ENCODE results near the gene ADGRD1.
"Not testable (repeated sequence)": the region's sequence is repeated elsewhere in the genome, so short reads cannot be mapped to it uniquely, and the experiment has no call there.

ADGRD1 gene

DNA sequence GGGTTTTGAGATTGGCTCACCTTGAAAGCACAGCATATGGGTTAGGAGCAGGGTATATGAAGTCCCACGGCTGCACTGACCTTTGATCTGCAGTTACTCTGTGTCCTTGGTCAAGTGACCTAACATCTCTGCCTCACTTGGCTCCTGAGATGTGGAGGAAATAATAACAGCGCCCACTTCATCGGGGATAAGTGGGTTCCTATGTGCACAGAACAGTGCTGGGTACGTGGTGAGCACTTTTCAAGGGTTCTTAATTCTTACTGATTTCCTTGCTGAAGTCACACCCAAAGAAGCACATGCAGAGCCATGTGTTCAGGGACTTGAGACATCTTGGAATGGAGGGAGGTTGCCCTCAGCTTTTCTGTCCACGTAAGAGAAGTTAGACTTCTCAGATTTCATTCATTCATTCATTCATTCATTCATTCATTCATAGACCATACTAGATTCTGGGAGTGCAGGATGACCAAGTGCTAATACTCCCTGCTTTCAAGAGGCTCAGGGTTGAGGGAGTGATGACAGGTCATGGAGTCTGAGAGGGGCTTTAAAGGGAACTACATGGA lies 39.4 kb downstream of the ADGRD1 start:
- no peaks in the 10 kb centered on the region for H3K4me1 ChIP-seq (ENCODE audit: control insufficient read depth, insufficient read depth, low read length)
- H3K27me3 ChIP-seq (ENCODE audit: control insufficient read depth, insufficient read depth, low read length) = peaks cover 2% of the 10 kb centered on the region
- H3K4me3 ChIP-seq (ENCODE audit: low read depth, low read length) = no peak overlapping the region
- H3K9ac ChIP-seq (ENCODE audit: low read depth, low read length) = no peak overlapping the region
- no peaks in the 10 kb centered on the region for H3K36me3 ChIP-seq (ENCODE audit: control insufficient read depth, insufficient read depth, low read length)
- no peaks in the 10 kb centered on the region for H3K9me3 ChIP-seq (ENCODE audit: control insufficient read depth, insufficient read depth, low read length)

DNA sequence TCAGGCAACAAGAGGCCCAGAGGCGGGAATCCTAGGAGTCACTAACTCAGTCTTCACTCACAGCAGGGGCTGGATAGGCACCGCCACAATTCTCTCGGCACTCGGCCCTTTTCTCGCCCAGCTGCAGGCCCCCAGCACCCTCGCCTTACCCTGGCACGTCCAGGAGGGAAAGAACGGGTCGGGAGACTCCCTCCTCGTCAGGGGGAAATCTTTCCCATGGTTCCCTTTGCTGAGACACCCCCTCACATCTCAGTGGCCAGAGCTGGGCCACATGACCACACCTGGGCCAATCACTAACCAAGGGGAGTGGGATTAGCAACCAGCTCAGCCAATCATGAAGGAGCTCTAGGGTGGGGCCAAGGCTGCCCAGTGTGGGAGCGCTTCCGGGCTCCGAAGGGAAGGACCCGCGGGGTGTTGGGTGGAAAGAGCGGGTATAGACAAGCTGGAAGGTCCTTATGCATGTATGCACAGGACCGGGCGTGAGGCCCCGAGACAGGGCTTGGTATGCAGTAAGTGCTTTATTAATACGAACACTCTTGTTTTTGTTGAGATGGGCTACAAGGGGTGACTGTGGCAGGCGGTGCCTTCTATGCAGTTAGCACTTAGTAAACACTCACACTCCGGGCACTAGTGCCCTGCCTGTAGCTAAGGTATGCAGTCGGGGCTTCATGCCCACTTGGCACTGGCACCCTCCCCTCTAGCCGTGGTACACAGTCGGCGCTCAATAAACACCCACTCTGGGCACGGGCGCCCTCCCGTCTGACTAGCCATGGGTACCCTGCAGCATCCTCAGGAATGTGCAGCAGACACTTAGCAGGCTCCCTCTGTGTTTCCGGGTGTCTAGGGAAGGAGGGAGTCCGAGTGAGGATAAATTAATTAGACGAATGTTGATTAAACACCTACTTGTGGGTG lies 40.3 kb downstream of the ADGRD1 start:
- no peaks in the 10 kb centered on the region for H3K9me3 ChIP-seq (ENCODE audit: control insufficient read depth, insufficient read depth, low read length)
- H3K4me3 ChIP-seq (ENCODE audit: low read depth, low read length) = no peak overlapping the region
- no peaks in the 10 kb centered on the region for H3K4me1 ChIP-seq (ENCODE audit: control insufficient read depth, insufficient read depth, low read length)
- H3K9ac ChIP-seq (ENCODE audit: low read depth, low read length) = no peak overlapping the region
- peaks cover 2% of the 10 kb centered on the region for H3K27me3 ChIP-seq (ENCODE audit: control insufficient read depth, insufficient read depth, low read length)
- no peaks in the 10 kb centered on the region for H3K36me3 ChIP-seq (ENCODE audit: control insufficient read depth, insufficient read depth, low read length)

DNA sequence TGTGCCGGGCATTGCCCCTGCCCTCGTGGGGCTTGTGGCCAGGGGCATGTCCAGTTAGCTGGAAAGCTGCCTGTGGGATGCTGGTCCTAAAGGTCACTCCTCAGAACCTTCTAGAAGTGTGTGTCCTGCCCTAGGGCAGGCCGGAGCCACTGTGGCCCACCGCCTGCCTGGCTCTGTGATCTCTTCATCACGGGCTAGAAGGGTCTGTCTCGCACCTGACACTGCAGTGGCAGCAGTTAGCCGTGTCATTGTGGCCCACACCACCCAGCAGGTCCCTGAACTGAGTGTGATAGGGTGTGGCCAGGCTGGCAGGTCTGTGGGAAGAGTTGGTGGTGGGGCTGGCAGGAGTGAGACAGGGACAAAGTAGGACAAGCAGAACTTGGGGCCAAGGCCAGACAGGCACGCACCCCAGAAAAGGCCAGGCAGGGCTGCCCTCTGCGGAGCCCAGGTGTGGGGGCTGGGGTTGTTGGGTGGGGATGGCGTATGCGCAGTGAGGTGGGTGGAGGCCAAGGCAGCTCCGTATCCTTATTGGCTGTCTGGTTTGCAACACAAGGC lies 41.2 kb downstream of the ADGRD1 start:
- Histone ChIP-seq H3K9me3 (ENCODE audit: control insufficient read depth, insufficient read depth, low read length) (no peaks in the 10 kb centered on the region), H3K4me3 (ENCODE audit: low read depth, low read length) (no peak overlapping the region), H3K36me3 (ENCODE audit: control insufficient read depth, insufficient read depth, low read length) (no peaks in the 10 kb centered on the region), H3K4me1 (ENCODE audit: control insufficient read depth, insufficient read depth, low read length) (no peaks in the 10 kb centered on the region), H3K9ac (ENCODE audit: low read depth, low read length) (no peak overlapping the region), H3K27me3 (ENCODE audit: control insufficient read depth, insufficient read depth, low read length) (peaks cover 2% of the 10 kb centered on the region)

- not testable (repeated sequence) for H3K9ac ChIP-seq (ENCODE audit: low read depth, low read length); H3K27me3 ChIP-seq (ENCODE audit: control insufficient read depth, insufficient read depth, low read length); H3K4me1 ChIP-seq (ENCODE audit: control insufficient read depth, insufficient read depth, low read length); H3K9me3 ChIP-seq (ENCODE audit: control insufficient read depth, insufficient read depth, low read length); H3K36me3 ChIP-seq (ENCODE audit: control insufficient read depth, insufficient read depth, low read length); H3K4me3 ChIP-seq (ENCODE audit: low read depth, low read length)
Measured at GRCh38 chr12:130995386-130995969, 41.8 kb downstream of the ADGRD1 start.

DNA sequence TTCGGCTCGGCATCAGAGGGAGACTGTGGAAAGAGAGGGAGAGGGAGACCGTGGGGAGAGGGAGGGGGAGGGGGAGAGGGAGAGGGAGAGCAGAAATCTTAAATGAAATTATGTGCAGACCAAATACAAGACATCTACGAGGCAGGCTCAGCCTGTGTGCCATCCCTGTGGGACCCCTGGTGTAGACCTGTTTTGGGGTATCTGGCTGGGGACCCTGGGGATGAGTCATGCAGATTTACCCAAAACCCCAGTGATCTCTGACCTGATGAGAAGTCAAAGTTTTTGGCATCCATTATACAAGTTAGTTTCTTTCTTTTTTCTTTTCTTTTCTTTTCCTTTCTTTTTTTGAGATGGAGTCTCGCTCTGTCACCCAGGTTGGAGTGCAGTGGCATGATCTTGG lies 44.4 kb downstream of the ADGRD1 start:
- Histone ChIP-seq H3K9ac (ENCODE audit: low read depth, low read length) (no peak overlapping the region), H3K27me3 (ENCODE audit: control insufficient read depth, insufficient read depth, low read length) (no peaks in the 10 kb centered on the region), H3K36me3 (ENCODE audit: control insufficient read depth, insufficient read depth, low read length) (no peaks in the 10 kb centered on the region), H3K9me3 (ENCODE audit: control insufficient read depth, insufficient read depth, low read length) (no peaks in the 10 kb centered on the region), H3K4me3 (ENCODE audit: low read depth, low read length) (no peak overlapping the region), H3K4me1 (ENCODE audit: control insufficient read depth, insufficient read depth, low read length) (no peaks in the 10 kb centered on the region)

GRCh38 chr12:131000000-131000486 lies 46.3 kb downstream of the ADGRD1 start:
- no peaks in the 10 kb centered on the region for H3K36me3 ChIP-seq (ENCODE audit: control insufficient read depth, insufficient read depth, low read length)
- no peaks in the 10 kb centered on the region for H3K9me3 ChIP-seq (ENCODE audit: control insufficient read depth, insufficient read depth, low read length)
- H3K27me3 ChIP-seq (ENCODE audit: control insufficient read depth, insufficient read depth, low read length) = no peaks in the 10 kb centered on the region
- H3K4me3 ChIP-seq (ENCODE audit: low read depth, low read length) = no peak overlapping the region
- no peak overlapping the region for H3K9ac ChIP-seq (ENCODE audit: low read depth, low read length)
- no peaks in the 10 kb centered on the region for H3K4me1 ChIP-seq (ENCODE audit: control insufficient read depth, insufficient read depth, low read length)

DNA sequence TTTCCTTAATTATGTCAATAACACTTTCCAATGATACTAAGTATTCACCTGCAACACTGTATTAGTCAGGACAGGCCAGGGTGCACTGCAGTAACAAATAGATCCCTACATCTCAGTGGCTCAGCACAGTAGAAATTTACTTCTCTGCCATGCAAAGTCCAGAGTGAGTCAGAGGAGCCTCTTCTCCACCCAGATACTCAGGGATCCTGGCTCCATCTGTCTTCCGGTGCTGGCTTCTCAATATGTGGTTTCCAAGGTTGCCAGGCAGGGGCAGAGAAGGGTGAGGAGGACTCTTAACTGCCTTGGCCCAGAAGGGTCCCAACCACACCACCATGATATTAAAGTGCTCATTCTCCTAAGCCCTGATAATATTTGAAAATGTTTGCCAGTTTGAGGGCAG lies 47.8 kb downstream of the ADGRD1 start:
- H3K4me1 ChIP-seq (ENCODE audit: control insufficient read depth, insufficient read depth, low read length) = no peaks in the 10 kb centered on the region
- H3K27me3 ChIP-seq (ENCODE audit: control insufficient read depth, insufficient read depth, low read length) = no peaks in the 10 kb centered on the region
- no peak overlapping the region for H3K4me3 ChIP-seq (ENCODE audit: low read depth, low read length)
- no peaks in the 10 kb centered on the region for H3K9me3 ChIP-seq (ENCODE audit: control insufficient read depth, insufficient read depth, low read length)
- H3K9ac ChIP-seq (ENCODE audit: low read depth, low read length) = no peak overlapping the region
- H3K36me3 ChIP-seq (ENCODE audit: control insufficient read depth, insufficient read depth, low read length) = no peaks in the 10 kb centered on the region

- Histone ChIP-seq H3K9me3 (ENCODE audit: control insufficient read depth, insufficient read depth, low read length) (no peaks in the 10 kb centered on the region), H3K4me3 (ENCODE audit: low read depth, low read length) (no peak overlapping the region), H3K4me1 (ENCODE audit: control insufficient read depth, insufficient read depth, low read length) (no peaks in the 10 kb centered on the region), H3K9ac (ENCODE audit: low read depth, low read length) (no peak overlapping the region), H3K27me3 (ENCODE audit: control insufficient read depth, insufficient read depth, low read length) (no peaks in the 10 kb centered on the region), H3K36me3 (ENCODE audit: control insufficient read depth, insufficient read depth, low read length) (no peaks in the 10 kb centered on the region)
Measured at GRCh38 chr12:131002216-131002631, 48.5 kb downstream of the ADGRD1 start.

GRCh38 chr12:131003036-131003715 lies 49.5 kb downstream of the ADGRD1 start:
- no peaks in the 10 kb centered on the region for H3K27me3 ChIP-seq (ENCODE audit: control insufficient read depth, insufficient read depth, low read length)
- no peaks in the 10 kb centered on the region for H3K9me3 ChIP-seq (ENCODE audit: control insufficient read depth, insufficient read depth, low read length)
- H3K4me3 ChIP-seq (ENCODE audit: low read depth, low read length) = no peak overlapping the region
- no peaks in the 10 kb centered on the region for H3K4me1 ChIP-seq (ENCODE audit: control insufficient read depth, insufficient read depth, low read length)
- H3K36me3 ChIP-seq (ENCODE audit: control insufficient read depth, insufficient read depth, low read length) = no peaks in the 10 kb centered on the region
- H3K9ac ChIP-seq (ENCODE audit: low read depth, low read length) = no peak overlapping the region

DNA sequence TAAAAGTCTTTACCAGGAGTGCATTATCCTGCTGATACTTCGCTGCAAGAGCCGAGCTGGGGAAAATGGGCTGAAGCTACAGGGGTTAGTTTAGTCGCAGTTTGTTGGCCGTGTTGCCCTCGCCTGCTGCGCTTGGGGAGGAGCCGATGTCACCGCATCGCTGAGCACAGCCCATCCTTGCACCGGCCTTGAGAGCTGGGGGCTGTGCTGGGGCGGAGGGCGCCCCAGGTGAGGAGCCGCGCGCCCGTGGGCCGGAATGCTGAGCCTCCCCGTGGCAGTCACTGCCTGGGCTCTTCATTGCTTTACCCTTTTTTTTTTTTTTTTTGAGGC lies 50.0 kb downstream of the ADGRD1 start:
- no peak overlapping the region for H3K4me3 ChIP-seq (ENCODE audit: low read depth, low read length)
- H3K9ac ChIP-seq (ENCODE audit: low read depth, low read length) = no peak overlapping the region

GRCh38 chr12:131004166-131004565 lies 50.5 kb downstream of the ADGRD1 start:
- no peak overlapping the region for H3K4me3 ChIP-seq (ENCODE audit: low read depth, low read length)
- H3K9me3 ChIP-seq (ENCODE audit: control insufficient read depth, insufficient read depth, low read length) = no peaks in the 10 kb centered on the region
- no peaks in the 10 kb centered on the region for H3K4me1 ChIP-seq (ENCODE audit: control insufficient read depth, insufficient read depth, low read length)
- H3K9ac ChIP-seq (ENCODE audit: low read depth, low read length) = no peak overlapping the region
- no peaks in the 10 kb centered on the region for H3K36me3 ChIP-seq (ENCODE audit: control insufficient read depth, insufficient read depth, low read length)
- no peaks in the 10 kb centered on the region for H3K27me3 ChIP-seq (ENCODE audit: control insufficient read depth, insufficient read depth, low read length)

More for the DNA sequence above, 50.0 kb downstream of the ADGRD1 start:
- Histone ChIP-seq H3K27me3 (ENCODE audit: control insufficient read depth, insufficient read depth, low read length) (no peaks in the 10 kb centered on the region), H3K9me3 (ENCODE audit: control insufficient read depth, insufficient read depth, low read length) (no peaks in the 10 kb centered on the region), H3K36me3 (ENCODE audit: control insufficient read depth, insufficient read depth, low read length) (no peaks in the 10 kb centered on the region), H3K4me1 (ENCODE audit: control insufficient read depth, insufficient read depth, low read length) (no peaks in the 10 kb centered on the region)
